ENCODE results near the gene CREG2. TPM values are rescaled to one million over a fixed set of nuclear protein-coding genes. Genes with fewer than 3 reads are reported as not detected.

Gene CREG2
- total RNA-seq, 1 experiment from 2014 or later, result 119 TPM

DNA sequence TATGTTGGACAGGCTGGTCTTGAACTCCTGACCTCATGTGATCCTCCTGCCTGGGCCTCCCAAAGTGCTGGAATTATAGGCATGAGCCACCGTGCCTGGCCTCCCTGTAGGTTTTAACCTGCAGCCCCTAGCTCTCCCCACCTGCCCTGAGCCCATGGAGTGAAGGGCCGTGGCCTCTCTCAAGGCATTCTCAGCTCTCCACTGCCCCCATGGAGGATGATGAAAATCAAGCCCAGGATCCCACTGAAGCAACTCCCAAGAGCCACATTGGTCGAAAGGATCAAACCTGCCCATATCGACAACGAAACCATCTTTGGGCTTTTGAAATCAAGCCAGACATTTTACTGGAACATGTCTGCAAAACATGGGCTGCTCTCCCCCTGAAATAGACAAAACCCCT is 22.4 kb upstream of the CREG2 start:
- intact Hi-C loops (cut with micrococcal nuclease; ENCODE audit: unreplicated experiment), result no loop called here
- no peak for TF ChIP-seq CTCF (IDR thresholded peaks at IDR 0.05; ENCODE audit: insufficient read depth in 1 of 2, low read depth in 1 of 2, low read length in 1 of 2, severe bottlenecking in 1 of 2, unreplicated experiment in 1 of 2)
- BruUV-seq (replicated peaks), result no TSS peak
- Histone ChIP-seq H3K4me1 (peaks cover 15% of the 10 kb centered on the region), H3K36me3 (ENCODE audit: control insufficient read depth, insufficient read depth, low read length) (no peaks in the 10 kb centered on the region), H3K27me3 (replicated peaks; ENCODE audit: control insufficient read depth, insufficient read depth, low read length) (no peaks in the 10 kb centered on the region), H3K9me3 (no peaks in the 10 kb centered on the region), H3K4me3 (ENCODE audit: low read depth, low read length) (no peak overlapping the region)
- Mint-ChIP-seq H3K4me3 (ENCODE audit: unreplicated experiment) (no peak overlapping the region), H3K27ac (ENCODE audit: unreplicated experiment) (peak overlapping the region; percentile 49), H3K4me1 (ENCODE audit: low read depth, unreplicated experiment) (peaks cover 24% of the 10 kb centered on the region), H3K27me3 (ENCODE audit: insufficient read depth, unreplicated experiment) (no peaks in the 10 kb centered on the region), H3K9me3 (ENCODE audit: unreplicated experiment) (peaks cover 1% of the 10 kb centered on the region), H3K36me3 (ENCODE audit: insufficient read depth, unreplicated experiment) (no peaks in the 10 kb centered on the region)
- ChIA-PET CTCF (interaction anchor here (0.6 to 2.3 kb wide), 3 partner anchors 23 to 156 kb away, joined by 3 to 12 read pairs (median 3); no protein-coding TSS in a partner anchor), POLR2A (interaction anchor here (0.5 kb wide), 1 partner anchor 100 kb away, joined by 3 read pairs; no protein-coding TSS in a partner anchor)
- no peak for DNase-seq

GRCh38 chr2:101408925-101409324 is 21.6 kb upstream of the CREG2 start:
- Histone ChIP-seq H3K9me3 (no peaks in the 10 kb centered on the region), H3K4me3 (ENCODE audit: low read depth, low read length) (no peak overlapping the region), H3K4me1 (peaks cover 23% of the 10 kb centered on the region), H3K36me3 (ENCODE audit: control insufficient read depth, insufficient read depth, low read length) (no peaks in the 10 kb centered on the region), H3K27me3 (replicated peaks; ENCODE audit: control insufficient read depth, insufficient read depth, low read length) (no peaks in the 10 kb centered on the region)
- Mint-ChIP-seq H3K4me3 (ENCODE audit: unreplicated experiment) (no peak overlapping the region), H3K27me3 (ENCODE audit: insufficient read depth, unreplicated experiment) (no peaks in the 10 kb centered on the region), H3K27ac (ENCODE audit: unreplicated experiment) (peak overlapping the region; percentile 31), H3K36me3 (ENCODE audit: insufficient read depth, unreplicated experiment) (no peaks in the 10 kb centered on the region), H3K4me1 (ENCODE audit: low read depth, unreplicated experiment) (peaks cover 29% of the 10 kb centered on the region), H3K9me3 (ENCODE audit: unreplicated experiment) (no peaks in the 10 kb centered on the region)
- ChIA-PET CTCF (interaction anchor here (0.8 to 2.3 kb wide), 2 partner anchors 67 kb away, joined by 3 to 12 read pairs; no protein-coding TSS in a partner anchor), POLR2A (no interaction called here)
- intact Hi-C loops (cut with micrococcal nuclease; ENCODE audit: unreplicated experiment), result no loop called here
- DNase-seq, result no peak
- TF ChIP-seq CTCF (IDR thresholded peaks at IDR 0.05; ENCODE audit: insufficient read depth in 1 of 2, low read depth in 1 of 2, low read length in 1 of 2, severe bottlenecking in 1 of 2, unreplicated experiment in 1 of 2), result no peak
- BruUV-seq (replicated peaks), result no TSS peak

GRCh38 chr2:101405351-101405899 is 18.1 kb upstream of the CREG2 start:
- no peaks in the 10 kb centered on the region for H3K27me3 ChIP-seq (replicated peaks; ENCODE audit: control insufficient read depth, insufficient read depth, low read length)

More at GRCh38 chr2:101405351-101405899, 18.1 kb upstream of the CREG2 start:
- Mint-ChIP-seq H3K4me1 (ENCODE audit: low read depth, unreplicated experiment) (peaks cover 42% of the 10 kb centered on the region), H3K27me3 (ENCODE audit: insufficient read depth, unreplicated experiment) (no peaks in the 10 kb centered on the region), H3K4me3 (ENCODE audit: unreplicated experiment) (no peak overlapping the region), H3K27ac (ENCODE audit: unreplicated experiment) (peak overlapping the region; percentile 19), H3K36me3 (ENCODE audit: insufficient read depth, unreplicated experiment) (no peaks in the 10 kb centered on the region), H3K9me3 (ENCODE audit: unreplicated experiment) (no peaks in the 10 kb centered on the region)
- no peaks in the 10 kb centered on the region for H3K36me3 ChIP-seq (ENCODE audit: control insufficient read depth, insufficient read depth, low read length)
- no peak for TF ChIP-seq CTCF (IDR thresholded peaks at IDR 0.05; ENCODE audit: insufficient read depth in 1 of 2, low read depth in 1 of 2, low read length in 1 of 2, severe bottlenecking in 1 of 2, unreplicated experiment in 1 of 2)
- DNase-seq, result no peak
- CTCF ChIA-PET, result interaction anchor here (0.7 kb wide), 1 partner anchor 143 kb away, joined by 3 read pairs; no protein-coding TSS in a partner anchor
- intact Hi-C loops (cut with micrococcal nuclease; ENCODE audit: unreplicated experiment), result no loop called here
- peaks cover 28% of the 10 kb centered on the region for H3K4me1 ChIP-seq
- POLR2A ChIA-PET, result no interaction called here
- H3K4me3 ChIP-seq (ENCODE audit: low read depth, low read length), result no peak overlapping the region
- BruUV-seq (replicated peaks), result no TSS peak
- H3K9me3 ChIP-seq, result no peaks in the 10 kb centered on the region
